Measurements from ENCODE around the gene KRTAP10-3. TPM values are rescaled to one million over a fixed set of nuclear protein-coding genes. Genes with fewer than 3 reads are reported as not detected.

KRTAP10-3 gene
- polyA plus RNA-seq, 1 donor (not counting 4 experiments of a cell fraction or from before 2014, with no cell fraction given): not detected

GRCh38 chr21:44526096-44526997 lies 32.2 kb downstream of the KRTAP10-3 start:
- H3K4me1 ChIP-seq (ENCODE audit: control insufficient read depth, extremely low read depth, insufficient read depth, low read length): no peaks in the 10 kb centered on the region
- TF ChIP-seq EZH2 (IDR thresholded peaks at IDR 0.05; ENCODE audit: low read length) (no peak), CTCF (optimal IDR thresholded peaks at IDR 0.05 in 1 of 3, IDR thresholded peaks at IDR 0.05 in 1 of 3, conservative IDR thresholded peaks at IDR 0.05 in 1 of 3; ENCODE audit: extremely low read depth in 1 of 3, insufficient read depth in 2 of 3, low read length in 3 of 3) (no peak)
- no peak overlapping the region for H3K4me3 ChIP-seq (ENCODE audit: control insufficient read depth in 2 of 3, extremely low read depth in 1 of 3, insufficient read depth in 2 of 3, low read depth in 1 of 3, low read length in 3 of 3)
- no peak for FAIRE-seq
- H3K9me1 ChIP-seq (ENCODE audit: control insufficient read depth, extremely low read depth, insufficient read depth, low read length): no peaks in the 10 kb centered on the region
- no peaks in the 10 kb centered on the region for H3K27me3 ChIP-seq (ENCODE audit: control insufficient read depth, extremely low read depth, insufficient read depth, low read length)
- no peak for DNase-seq (ENCODE audit: low read depth, low spot score)
- dilution Hi-C loops (cut with MboI; ENCODE audit: extremely low pct_ligation_motif_present, low sequenced_read_pairs): no loop called here
- no peak overlapping the region for H2AFZ ChIP-seq (ENCODE audit: control insufficient read depth, low read length)
- H4K20me1 ChIP-seq (ENCODE audit: control insufficient read depth, extremely low read depth, insufficient read depth, low read length): no peaks in the 10 kb centered on the region
- H3K36me3 ChIP-seq (ENCODE audit: control insufficient read depth in 2 of 2, extremely low read depth in 1 of 2, insufficient read depth in 2 of 2, low read length in 2 of 2): no peaks in the 10 kb centered on the region
- no peak overlapping the region for H3K9ac ChIP-seq (ENCODE audit: control insufficient read depth, extremely low read depth, insufficient read depth, low read length)
- no peak overlapping the region for H3K4me2 ChIP-seq (ENCODE audit: control insufficient read depth, extremely low read depth, insufficient read depth, low read depth, low read length)
- H3K79me2 ChIP-seq (ENCODE audit: control insufficient read depth, insufficient read depth, low read length): no peaks in the 10 kb centered on the region
- H3K27ac ChIP-seq (ENCODE audit: control insufficient read depth, insufficient read depth, low read length): no peak overlapping the region
- H3K9me3 ChIP-seq (ENCODE audit: control insufficient read depth, low read depth, low read length): peaks cover 29% of the 10 kb centered on the region

- Histone ChIP-seq H3K4me2 (ENCODE audit: control insufficient read depth, extremely low read depth, insufficient read depth, low read depth, low read length) (no peak overlapping the region), H3K27ac (ENCODE audit: control insufficient read depth, insufficient read depth, low read length) (no peak overlapping the region), H3K4me3 (ENCODE audit: control insufficient read depth in 2 of 3, extremely low read depth in 1 of 3, insufficient read depth in 2 of 3, low read depth in 1 of 3, low read length in 3 of 3) (no peak overlapping the region), H3K9ac (ENCODE audit: control insufficient read depth, extremely low read depth, insufficient read depth, low read length) (no peak overlapping the region), H3K9me1 (ENCODE audit: control insufficient read depth, extremely low read depth, insufficient read depth, low read length) (no peaks in the 10 kb centered on the region), H3K36me3 (ENCODE audit: control insufficient read depth in 2 of 2, extremely low read depth in 1 of 2, insufficient read depth in 2 of 2, low read length in 2 of 2) (no peaks in the 10 kb centered on the region), H3K27me3 (ENCODE audit: control insufficient read depth, extremely low read depth, insufficient read depth, low read length) (no peaks in the 10 kb centered on the region), H3K79me2 (ENCODE audit: control insufficient read depth, insufficient read depth, low read length) (no peaks in the 10 kb centered on the region), H3K9me3 (ENCODE audit: control insufficient read depth, low read depth, low read length) (peaks cover 29% of the 10 kb centered on the region), H2AFZ (ENCODE audit: control insufficient read depth, low read length) (no peak overlapping the region), H4K20me1 (ENCODE audit: control insufficient read depth, extremely low read depth, insufficient read depth, low read length) (no peaks in the 10 kb centered on the region), H3K4me1 (ENCODE audit: control insufficient read depth, extremely low read depth, insufficient read depth, low read length) (no peaks in the 10 kb centered on the region)
- FAIRE-seq: no peak
- no peak for TF ChIP-seq EZH2 (IDR thresholded peaks at IDR 0.05; ENCODE audit: low read length)
- no peak for TF ChIP-seq CTCF (optimal IDR thresholded peaks at IDR 0.05 in 1 of 3, IDR thresholded peaks at IDR 0.05 in 1 of 3, conservative IDR thresholded peaks at IDR 0.05 in 1 of 3; ENCODE audit: extremely low read depth in 1 of 3, insufficient read depth in 2 of 3, low read length in 3 of 3)
- dilution Hi-C loops (cut with MboI; ENCODE audit: extremely low pct_ligation_motif_present, low sequenced_read_pairs): no loop called here
- no peak for DNase-seq (ENCODE audit: low read depth, low spot score)
These were observed 33.1 kb downstream of the KRTAP10-3 start for GRCh38 chr21:44525391-44526095.

Measured in keratinocyte (primary cell).